GM12878 (cell line): ENCODE measurements around the gene PROC. TPM values are rescaled to one million over a fixed set of nuclear protein-coding genes. Genes with fewer than 3 reads are reported as not detected.
A peak's percentile ranks its signal among the peaks of the same experiment; 100 is the strongest.

Source experiments
- ATAC-seq: fragments of 200-7000 bp; cut with Tn5 transposase; 3 replicates; pipeline ENCODE4 v1.9.1; 2020; ENCODE audit warnings: mild to moderate bottlenecking, moderate library complexity
- BruUV-seq: library from RNA; stranded (reverse); fragments of 400-500 nt; replicated peaks from 2 replicates; lab custom pipeline; 2021; lab: Mats Ljungman, UMichigan
- CTCF ChIA-PET: fragments of 300-600 bp; sonication (Branson Sonifier 250); formaldehyde crosslinking; extraction: SDS; loops from one replicate; lab custom pipeline; 2021; ENCODE audit warnings: inconsistent platforms; lab: Yijun Ruan, JAX
- POLR2A ChIA-PET: fragments of 350-600 bp; formaldehyde crosslinking; extraction: SDS; loops from one replicate; lab custom pipeline; 2021; ENCODE audit warnings: inconsistent platforms; lab: Charles Lee
- RAD21 ChIA-PET: fragments of 300-600 bp; sonication (Branson Sonifier 250); formaldehyde crosslinking; loops from one replicate; lab custom pipeline; 2023; ENCODE audit warnings: antibody characterized with exemption; ENCODE audit not compliant: unreplicated experiment; lab: Charles Lee
- SMC1A ChIA-PET: fragments of 300-600 bp; sonication (Branson Sonifier 250); formaldehyde crosslinking; loops from one replicate; lab custom pipeline; 2023; ENCODE audit not compliant: unreplicated experiment, uncharacterized antibody; lab: Charles Lee
- DNase-seq: peaks from one replicate; pipeline ENCODE4 v3.0.0-alpha.2; 2011; ENCODE audit warnings: low read depth, low spot score
- FAIRE-seq: peaks from 3 replicates; lab custom pipeline; 2011; peaks lifted over from hg19 to GRCh38; lab: Jason Lieb, UNC
- H2AFZ ChIP-seq: 2 replicates; pipeline ENCODE4 v1.6.0; 2011; ENCODE audit warnings: low read depth, low read length, control low read depth; ENCODE audit not compliant: control insufficient read depth
- H3K27ac ChIP-seq: 2 replicates; pipeline ENCODE4 v1.5.1; 2011; ENCODE audit warnings: control low read depth; ENCODE audit not compliant: control insufficient read depth, insufficient read depth
- H3K27me3 ChIP-seq, 2 experiments: replicated peaks in 1 of 2; 2 replicates each; pipeline versions ENCODE4 v1.6.0 to v1.6.1; 2011; ENCODE audit warnings: low read length in 1 of 2; ENCODE audit not compliant: control insufficient read depth in 2 of 2, insufficient read depth in 2 of 2
- H3K36me3 ChIP-seq, 2 experiments: 2 replicates each; pipeline ENCODE4 v1.5.1; 2011; ENCODE audit warnings: low read length in 1 of 2; ENCODE audit not compliant: control insufficient read depth in 2 of 2, insufficient read depth in 2 of 2
- H3K4me1 ChIP-seq: 2 replicates; pipeline ENCODE4 v1.6.1; 2011; ENCODE audit warnings: mild to moderate bottlenecking, low read length, moderate library complexity, mixed read lengths; ENCODE audit not compliant: control insufficient read depth, insufficient read depth
- H3K4me2 ChIP-seq: 2 replicates; pipeline ENCODE4 v1.6.0; 2011; ENCODE audit warnings: control low read depth; ENCODE audit not compliant: control insufficient read depth, insufficient read depth
- H3K4me3 ChIP-seq: fragments of 200-600 bp; sonication (generic); 2 replicates; pipeline ENCODE4 v1.5.1; 2016
- H3K79me2 ChIP-seq: 2 replicates; pipeline ENCODE4 v1.6.0; 2011; ENCODE audit warnings: low read length; ENCODE audit not compliant: control insufficient read depth, insufficient read depth
- H3K9ac ChIP-seq: 2 replicates; pipeline ENCODE4 v1.8.0; 2011; ENCODE audit warnings: low read length, control low read depth, mixed read lengths; ENCODE audit not compliant: control insufficient read depth, insufficient read depth
- H3K9me3 ChIP-seq: replicated peaks from 3 replicates; pipeline ENCODE4 v1.5.1; 2011; ENCODE audit warnings: mild to moderate bottlenecking, low read length; ENCODE audit not compliant: control insufficient read depth, insufficient read depth
- H4K20me1 ChIP-seq: 2 replicates; pipeline ENCODE4 v1.6.0; 2011; ENCODE audit not compliant: control insufficient read depth, insufficient read depth
- BRCA1 ChIP-seq: IDR thresholded peaks from 2 replicates; pipeline ENCODE4 v1.6.1; 2011; ENCODE audit warnings: low read depth, low read length, improper control_type of control experiment
- CHD1 ChIP-seq: IDR thresholded peaks from 2 replicates; pipeline ENCODE4 v1.6.1; 2012; ENCODE audit warnings: low read depth, low read length, improper control_type of control experiment
- CHD2 ChIP-seq: IDR thresholded peaks from 2 replicates; pipeline ENCODE4 v1.6.1; 2011; ENCODE audit warnings: low read depth, low read length, improper control_type of control experiment, borderline replicate concordance
- EED ChIP-seq: sonication (generic); IDR thresholded peaks from 2 replicates; pipeline ENCODE4 v1.6.1; 2016; ENCODE audit warnings: antibody characterized with exemption, low read depth
- FOXK2 ChIP-seq: fragments of 450-650 bp; IDR thresholded peaks from 2 replicates; pipeline ENCODE4 v1.6.1; 2017; ENCODE audit warnings: mild to moderate bottlenecking, moderate library complexity
- IRF4 ChIP-seq: IDR thresholded peaks from 2 replicates; pipeline ENCODE4 v1.6.1; 2011; ENCODE audit warnings: low read depth, low read length
- JUNB ChIP-seq: IDR thresholded peaks from 2 replicates; pipeline ENCODE4 v1.6.1; 2016; ENCODE audit warnings: antibody characterized with exemption, mild to moderate bottlenecking
- JUND ChIP-seq: IDR thresholded peaks from 2 replicates; pipeline ENCODE4 v1.6.1; 2012; ENCODE audit warnings: low read depth, mild to moderate bottlenecking, low read length, improper control_type of control experiment, moderate library complexity
- KAT2A ChIP-seq: conservative IDR thresholded peaks from 2 replicates; pipeline ENCODE4 v1.6.1; 2011; ENCODE audit warnings: low read depth, low read length; ENCODE audit not compliant: control insufficient read depth
- MEF2B ChIP-seq: fragments of 450-650 bp; IDR thresholded peaks from 2 replicates; pipeline ENCODE4 v1.6.1; 2018; ENCODE audit warnings: mild to moderate bottlenecking, moderate library complexity; ENCODE audit not compliant: partially characterized antibody, poor library complexity, severe bottlenecking
- RBBP5 ChIP-seq: fragments of 200-600 bp; sonication (generic); conservative IDR thresholded peaks from 2 replicates; pipeline ENCODE4 v1.6.1; 2016
- RUNX3 ChIP-seq: IDR thresholded peaks from 2 replicates; pipeline ENCODE4 v1.6.1; 2012; ENCODE audit warnings: low read length, inconsistent platforms
- SUZ12 ChIP-seq: fragments of 200-600 bp; sonication (generic); IDR thresholded peaks from one replicate; pipeline ENCODE4 v1.6.1; 2018; ENCODE audit warnings: antibody characterized with exemption, mild to moderate bottlenecking; ENCODE audit not compliant: unreplicated experiment
- ZNF274 ChIP-seq: IDR thresholded peaks from one replicate; pipeline ENCODE4 v1.8.0; 2011; ENCODE audit not compliant: insufficient read length, insufficient read depth
- WGBS: methylation state at CpG from one replicate; pipeline ENCODE4 v1.1.6; 2016; ENCODE audit warnings: low lambda C conversion rate; ENCODE audit not compliant: insufficient replicate concordance, insufficient coverage; ENCODE audit errors: missing lambda C conversion rate; 5-methylcytosine and 5-hydroxymethylcytosine counted together
- in situ Hi-C: fragments of 300-500 bp; cut with MboI; formaldehyde crosslinking; loops from 9 replicates; pipeline ENCODE4 v1.14.3; 2018; ENCODE audit warnings: mixed read lengths
- intact Hi-C: fragments of 100-400 bp; cut with micrococcal nuclease; formaldehyde crosslinking; loops from one replicate; pipeline ENCODE4 v1.14.2; 2022; ENCODE audit not compliant: unreplicated experiment
- polyA plus RNA-seq, 11 experiments: library from polyadenylated mRNA; depleted of rRNA in 4 of 11; unstranded in 6 of 11; stranded (reverse) in 5 of 11; fragments of >200 nt; fragmentation: Nextera tagmentation in 4 of 11; fragmentation: Illumina TruSeq in 1 of 11; extraction: Ambion mirVana in 4 of 11; extraction: Trizol in 1 of 11; gene quantifications; 1 replicate in 1 of 11; 2 replicates in 10 of 11; pipeline versions ENCODE4 v1.2.1 to v1.2.3, GENCODE V29; 2011 to 2016; ENCODE audit warnings: inconsistent platforms in 2 of 11, missing spikeins in 2 of 11, low read depth in 1 of 11
- total RNA-seq, 4 experiments: library from RNA; depleted of rRNA in 3 of 4; stranded (reverse); fragments of >200 nt in 3 of 4; fragmentation: Illumina TruSeq in 1 of 4; extraction: Trizol in 1 of 4; gene quantifications; 2 replicates each; pipeline versions ENCODE4 v1.2.1 to v1.2.3, GENCODE V29; 2013 to 2021
- TF ChIP-seq, protein P1 (sequence below): IDR thresholded peaks from 2 replicates; pipeline ENCODE4 v1.6.1; 2012; ENCODE audit warnings: low read length, inconsistent platforms
- TF ChIP-seq, protein P2 (sequence below): fragments of 450-650 bp; formaldehyde crosslinking; IDR thresholded peaks from 2 replicates; pipeline ENCODE4 v1.4.0; 2020; ENCODE audit warnings: mild to moderate bottlenecking, moderate library complexity
- TF ChIP-seq, protein P3 (sequence below): IDR thresholded peaks from 2 replicates; pipeline ENCODE4 v1.6.1; 2011; ENCODE audit warnings: low read depth, low read length, improper control_type of control experiment, borderline replicate concordance
- TF ChIP-seq, protein P4 (sequence below): fragments of 450-650 bp; conservative IDR thresholded peaks from 2 replicates; pipeline ENCODE4 v1.6.1; 2017; ENCODE audit warnings: mild to moderate bottlenecking, moderate library complexity

The PROC gene
- total and polyA plus RNA-seq, 10 of the 15 experiments (the other 5 are each of a cell fraction or from before 2014, with no cell fraction given): not detected

DNA sequence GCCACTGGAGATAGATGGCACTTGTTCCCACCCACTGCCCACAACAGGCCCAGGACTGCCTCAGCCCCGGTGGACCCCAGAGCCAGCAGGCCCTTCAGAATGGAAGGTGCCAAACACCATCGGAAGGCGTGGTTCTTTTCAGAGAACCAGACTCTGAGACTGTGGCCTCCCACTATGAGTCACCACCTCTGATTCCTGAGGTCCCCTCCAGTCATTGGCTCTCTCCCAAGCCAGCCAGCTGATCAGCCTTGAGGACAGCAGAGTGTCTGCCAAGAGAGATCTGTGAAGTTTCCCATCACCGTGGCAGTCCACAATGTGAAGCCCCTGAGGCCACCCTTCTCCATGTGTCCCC, 20.0 kb upstream of the PROC start:
- no peak overlapping the region for H2AFZ ChIP-seq
- no peaks in the 10 kb centered on the region for H3K9me3 ChIP-seq
- no peak overlapping the region for H3K9ac ChIP-seq
- H3K36me3 ChIP-seq: no peaks in the 10 kb centered on the region
- H3K27ac ChIP-seq: no peak overlapping the region
- intact Hi-C loops (no loop called here), in situ Hi-C loops (loop anchor here (25.0 kb wide), 1 partner anchor 736 kb away; the partner anchor contains the start of gene GYPC)
- DNase-seq (no peak), ATAC-seq (peak; percentile 97), FAIRE-seq (no peak)
- peak overlapping the region; percentile 34; the same call in 1 of the 2 replicates for H3K4me2 ChIP-seq
- H4K20me1 ChIP-seq: no peaks in the 10 kb centered on the region
- no peak overlapping the region for H3K4me3 ChIP-seq
- CTCF ChIA-PET: interaction anchor here (1.0 to 1.1 kb wide), 3 partner anchors 10 to 42 kb away, joined by 3 read pairs; no protein-coding TSS in a partner anchor
- WGBS: 25% methylated on average over 4 of the region's 4 CpGs
- POLR2A ChIA-PET: interaction anchor here (0.6 kb wide), 1 partner anchor 432 kb away, joined by 4 read pairs; no protein-coding TSS in a partner anchor
- SMC1A ChIA-PET: interaction anchor here (1.1 kb wide), 1 partner anchor 9 kb away, joined by 4 read pairs; no protein-coding TSS in a partner anchor
- H3K27me3 ChIP-seq: no peaks in the 10 kb centered on the region
- no TSS peak for BruUV-seq
- H3K4me1 ChIP-seq: peaks cover 15% of the 10 kb centered on the region
- RAD21 ChIA-PET: interaction anchor here (1.6 kb wide), 1 partner anchor 10 kb away, joined by 4 read pairs; no protein-coding TSS in a partner anchor
- H3K79me2 ChIP-seq: no peaks in the 10 kb centered on the region
- TF ChIP-seq JUND (peak; percentile 51; the same call in 1 of the 2 replicates), CHD1 (no peak), RBBP5 (no peak), KAT2A (no peak), EED (peak; percentile 41; the same call in 1 of the 2 replicates), SUZ12 (no peak), IRF4 (peak; percentile 74; the same call in 1 of the 2 replicates), CHD2 (no peak), RUNX3 (peak; percentile 61), MEF2B (no peak), FOXK2 (no peak), JUNB (peak; percentile 54; the same call in 1 of the 2 replicates), ZNF274 (no peak), BRCA1 (no peak)
- TF ChIP-seq, protein P1, sequence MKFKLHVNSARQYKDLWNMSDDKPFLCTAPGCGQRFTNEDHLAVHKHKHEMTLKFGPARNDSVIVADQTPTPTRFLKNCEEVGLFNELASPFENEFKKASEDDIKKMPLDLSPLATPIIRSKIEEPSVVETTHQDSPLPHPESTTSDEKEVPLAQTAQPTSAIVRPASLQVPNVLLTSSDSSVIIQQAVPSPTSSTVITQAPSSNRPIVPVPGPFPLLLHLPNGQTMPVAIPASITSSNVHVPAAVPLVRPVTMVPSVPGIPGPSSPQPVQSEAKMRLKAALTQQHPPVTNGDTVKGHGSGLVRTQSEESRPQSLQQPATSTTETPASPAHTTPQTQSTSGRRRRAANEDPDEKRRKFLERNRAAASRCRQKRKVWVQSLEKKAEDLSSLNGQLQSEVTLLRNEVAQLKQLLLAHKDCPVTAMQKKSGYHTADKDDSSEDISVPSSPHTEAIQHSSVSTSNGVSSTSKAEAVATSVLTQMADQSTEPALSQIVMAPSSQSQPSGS: no peak
- TF ChIP-seq, protein P2, sequence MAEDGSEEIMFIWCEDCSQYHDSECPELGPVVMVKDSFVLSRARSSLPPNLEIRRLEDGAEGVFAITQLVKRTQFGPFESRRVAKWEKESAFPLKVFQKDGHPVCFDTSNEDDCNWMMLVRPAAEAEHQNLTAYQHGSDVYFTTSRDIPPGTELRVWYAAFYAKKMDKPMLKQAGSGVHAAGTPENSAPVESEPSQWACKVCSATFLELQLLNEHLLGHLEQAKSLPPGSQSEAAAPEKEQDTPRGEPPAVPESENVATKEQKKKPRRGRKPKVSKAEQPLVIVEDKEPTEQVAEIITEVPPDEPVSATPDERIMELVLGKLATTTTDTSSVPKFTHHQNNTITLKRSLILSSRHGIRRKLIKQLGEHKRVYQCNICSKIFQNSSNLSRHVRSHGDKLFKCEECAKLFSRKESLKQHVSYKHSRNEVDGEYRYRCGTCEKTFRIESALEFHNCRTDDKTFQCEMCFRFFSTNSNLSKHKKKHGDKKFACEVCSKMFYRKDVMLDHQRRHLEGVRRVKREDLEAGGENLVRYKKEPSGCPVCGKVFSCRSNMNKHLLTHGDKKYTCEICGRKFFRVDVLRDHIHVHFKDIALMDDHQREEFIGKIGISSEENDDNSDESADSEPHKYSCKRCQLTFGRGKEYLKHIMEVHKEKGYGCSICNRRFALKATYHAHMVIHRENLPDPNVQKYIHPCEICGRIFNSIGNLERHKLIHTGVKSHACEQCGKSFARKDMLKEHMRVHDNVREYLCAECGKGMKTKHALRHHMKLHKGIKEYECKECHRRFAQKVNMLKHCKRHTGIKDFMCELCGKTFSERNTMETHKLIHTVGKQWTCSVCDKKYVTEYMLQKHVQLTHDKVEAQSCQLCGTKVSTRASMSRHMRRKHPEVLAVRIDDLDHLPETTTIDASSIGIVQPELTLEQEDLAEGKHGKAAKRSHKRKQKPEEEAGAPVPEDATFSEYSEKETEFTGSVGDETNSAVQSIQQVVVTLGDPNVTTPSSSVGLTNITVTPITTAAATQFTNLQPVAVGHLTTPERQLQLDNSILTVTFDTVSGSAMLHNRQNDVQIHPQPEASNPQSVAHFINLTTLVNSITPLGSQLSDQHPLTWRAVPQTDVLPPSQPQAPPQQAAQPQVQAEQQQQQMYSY: no peak
- TF ChIP-seq, protein P3, sequence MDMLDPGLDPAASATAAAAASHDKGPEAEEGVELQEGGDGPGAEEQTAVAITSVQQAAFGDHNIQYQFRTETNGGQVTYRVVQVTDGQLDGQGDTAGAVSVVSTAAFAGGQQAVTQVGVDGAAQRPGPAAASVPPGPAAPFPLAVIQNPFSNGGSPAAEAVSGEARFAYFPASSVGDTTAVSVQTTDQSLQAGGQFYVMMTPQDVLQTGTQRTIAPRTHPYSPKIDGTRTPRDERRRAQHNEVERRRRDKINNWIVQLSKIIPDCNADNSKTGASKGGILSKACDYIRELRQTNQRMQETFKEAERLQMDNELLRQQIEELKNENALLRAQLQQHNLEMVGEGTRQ: no peak
- TF ChIP-seq, protein P4, sequence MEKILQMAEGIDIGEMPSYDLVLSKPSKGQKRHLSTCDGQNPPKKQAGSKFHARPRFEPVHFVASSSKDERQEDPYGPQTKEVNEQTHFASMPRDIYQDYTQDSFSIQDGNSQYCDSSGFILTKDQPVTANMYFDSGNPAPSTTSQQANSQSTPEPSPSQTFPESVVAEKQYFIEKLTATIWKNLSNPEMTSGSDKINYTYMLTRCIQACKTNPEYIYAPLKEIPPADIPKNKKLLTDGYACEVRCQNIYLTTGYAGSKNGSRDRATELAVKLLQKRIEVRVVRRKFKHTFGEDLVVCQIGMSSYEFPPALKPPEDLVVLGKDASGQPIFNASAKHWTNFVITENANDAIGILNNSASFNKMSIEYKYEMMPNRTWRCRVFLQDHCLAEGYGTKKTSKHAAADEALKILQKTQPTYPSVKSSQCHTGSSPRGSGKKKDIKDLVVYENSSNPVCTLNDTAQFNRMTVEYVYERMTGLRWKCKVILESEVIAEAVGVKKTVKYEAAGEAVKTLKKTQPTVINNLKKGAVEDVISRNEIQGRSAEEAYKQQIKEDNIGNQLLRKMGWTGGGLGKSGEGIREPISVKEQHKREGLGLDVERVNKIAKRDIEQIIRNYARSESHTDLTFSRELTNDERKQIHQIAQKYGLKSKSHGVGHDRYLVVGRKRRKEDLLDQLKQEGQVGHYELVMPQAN: no peak
